Measurements from ENCODE around the gene PTGES2.
A peak's percentile ranks its signal among the peaks of the same experiment; 100 is the strongest.

PTGES2 gene

DNA sequence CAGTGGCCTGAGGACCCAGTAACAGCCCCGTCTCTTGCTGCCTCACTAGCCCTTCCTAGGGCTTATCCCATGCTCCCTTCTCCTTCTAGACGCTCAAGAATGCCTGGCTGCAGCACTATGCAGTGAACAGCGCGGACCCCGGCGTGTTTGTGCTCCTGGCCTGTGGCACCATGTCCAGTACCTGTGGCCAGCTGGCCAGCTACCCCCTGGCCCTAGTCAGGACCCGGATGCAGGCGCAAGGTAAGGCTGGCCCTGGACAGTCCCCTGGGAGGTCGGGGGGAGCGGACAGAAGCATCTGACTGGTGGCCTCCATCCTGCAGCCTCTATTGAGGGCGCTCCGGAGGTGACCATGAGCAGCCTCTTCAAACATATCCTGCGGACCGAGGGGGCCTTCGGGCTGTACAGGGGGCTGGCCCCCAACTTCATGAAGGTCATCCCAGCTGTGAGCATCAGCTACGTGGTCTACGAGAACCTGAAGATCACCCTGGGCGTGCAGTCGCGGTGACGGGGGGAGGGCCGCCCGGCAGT is 20.5 kb downstream of the PTGES2 start:
- no peak for DNase-seq (ENCODE audit: extremely low read depth, low read depth)
- no peak for TF ChIP-seq CTCF (IDR thresholded peaks at IDR 0.05; ENCODE audit: low read depth, low read length)

DNA sequence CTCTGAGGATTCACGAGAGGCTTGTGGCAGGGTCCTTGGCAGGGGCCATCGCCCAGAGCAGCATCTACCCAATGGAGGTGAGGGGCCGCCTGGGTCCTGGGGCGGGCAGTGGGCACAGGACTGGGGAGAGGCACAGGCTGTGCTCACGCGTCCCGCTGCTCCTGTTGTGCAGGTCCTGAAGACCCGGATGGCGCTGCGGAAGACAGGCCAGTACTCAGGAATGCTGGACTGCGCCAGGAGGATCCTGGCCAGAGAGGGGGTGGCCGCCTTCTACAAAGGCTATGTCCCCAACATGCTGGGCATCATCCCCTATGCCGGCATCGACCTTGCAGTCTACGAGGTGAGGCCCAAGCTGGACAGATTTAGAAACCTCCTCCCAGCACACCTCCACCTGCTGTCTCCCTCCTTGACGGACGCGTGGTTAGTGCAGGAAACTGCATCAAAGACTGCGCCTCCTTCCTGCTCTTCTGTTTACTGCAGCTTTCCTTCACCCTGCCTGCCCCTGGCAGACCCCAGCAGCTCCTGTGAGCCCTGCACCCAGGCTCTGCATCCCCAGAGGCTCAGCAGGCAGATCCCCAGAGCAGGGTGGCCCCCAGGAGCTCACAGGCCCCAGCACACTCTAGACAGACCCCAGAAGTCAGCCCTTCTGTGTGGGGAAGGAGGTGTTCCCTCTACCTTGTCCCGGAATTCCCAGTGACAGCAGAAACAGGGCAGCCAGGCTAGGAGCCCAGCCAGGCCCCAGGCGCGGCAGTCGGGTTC is 21.2 kb downstream of the PTGES2 start:
- DNase-seq (ENCODE audit: extremely low read depth, low read depth): no peak
- no peak for TF ChIP-seq CTCF (IDR thresholded peaks at IDR 0.05; ENCODE audit: low read depth, low read length)

DNA sequence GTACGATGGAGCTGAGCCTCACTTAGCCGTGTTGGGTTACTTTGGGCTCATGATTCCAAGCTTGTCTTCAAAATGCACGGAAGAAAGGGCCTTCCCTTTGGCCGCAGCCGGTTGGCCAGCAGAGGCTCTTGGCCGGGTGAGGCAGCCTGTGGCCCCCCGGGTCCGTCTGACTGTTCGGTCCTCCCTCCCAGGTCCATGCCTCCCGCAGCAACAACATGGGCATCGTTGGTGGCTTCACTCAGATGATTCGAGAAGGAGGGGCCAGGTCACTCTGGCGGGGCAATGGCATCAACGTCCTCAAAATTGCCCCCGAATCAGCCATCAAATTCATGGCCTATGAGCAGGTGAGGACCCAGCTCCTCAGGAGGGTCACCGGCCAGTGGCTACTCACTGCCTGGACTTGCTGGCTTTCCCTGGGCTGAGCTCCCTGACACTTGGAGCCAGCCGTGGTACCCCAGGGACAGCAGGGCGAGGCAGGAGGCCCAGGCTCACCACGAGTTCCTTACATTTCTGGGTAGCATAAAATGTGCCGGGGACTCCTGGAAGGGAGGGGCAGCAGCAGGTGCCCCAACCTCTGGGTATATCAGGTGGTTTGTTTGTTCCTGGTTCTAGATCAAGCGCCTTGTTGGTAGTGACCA is 21.9 kb downstream of the PTGES2 start:
- no peak for TF ChIP-seq CTCF (IDR thresholded peaks at IDR 0.05; ENCODE audit: low read depth, low read length)
- DNase-seq (ENCODE audit: extremely low read depth, low read depth): no peak

DNA sequence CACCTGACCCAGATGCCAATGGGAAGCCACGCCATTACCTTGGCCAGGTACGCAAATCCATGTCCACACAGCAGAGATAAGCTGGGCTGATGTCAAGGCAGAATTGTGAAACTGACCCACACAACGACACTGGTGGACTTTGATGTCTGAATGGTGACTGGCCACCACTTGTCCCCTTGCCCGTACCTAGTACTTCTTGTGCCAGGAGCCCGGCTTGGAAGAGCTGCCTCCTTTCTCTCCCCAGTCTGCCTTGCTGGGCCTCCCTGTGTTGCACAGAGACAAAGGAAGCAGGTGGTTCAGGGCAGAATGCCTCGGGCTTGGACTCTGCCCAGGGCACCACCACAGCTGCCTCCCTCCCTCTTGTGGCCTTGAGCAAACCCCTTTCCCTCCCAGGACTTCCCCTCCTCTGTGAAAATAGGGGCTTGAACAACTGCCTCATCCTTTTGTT is 23.3 kb downstream of the PTGES2 start:
- DNase-seq (ENCODE audit: extremely low read depth, low read depth): no peak
- no peak; the same call in 1 of the 2 replicates for TF ChIP-seq CTCF (IDR thresholded peaks at IDR 0.05; ENCODE audit: low read depth, low read length)

DNA sequence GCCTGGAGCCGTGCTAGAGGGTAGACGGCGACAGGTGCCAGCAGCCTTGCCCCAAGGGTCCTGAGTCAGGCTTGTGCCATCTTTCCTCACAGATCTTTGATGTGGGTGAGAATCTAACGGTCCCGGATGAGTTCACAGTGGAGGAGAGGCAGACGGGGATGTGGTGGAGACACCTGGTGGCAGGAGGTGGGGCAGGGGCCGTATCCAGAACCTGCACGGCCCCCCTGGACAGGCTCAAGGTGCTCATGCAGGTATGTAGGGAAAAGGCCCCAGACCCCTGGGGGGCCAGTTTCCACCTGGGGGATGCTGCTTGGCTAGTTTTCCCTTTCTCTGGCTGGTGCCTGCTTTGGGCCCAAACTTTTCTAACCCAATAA is 24.0 kb downstream of the PTGES2 start:
- no peak for DNase-seq (ENCODE audit: extremely low read depth, low read depth)
- TF ChIP-seq CTCF (IDR thresholded peaks at IDR 0.05; ENCODE audit: low read depth, low read length): peak; percentile 10; the same call in 1 of the 2 replicates

- DNase-seq (ENCODE audit: extremely low read depth, low read depth): no peak
These were observed 24.5 kb downstream of the PTGES2 start for GRCh38 chr9:128102861-128103588.

More at GRCh38 chr9:128102861-128103588, 24.5 kb downstream of the PTGES2 start:
- TF ChIP-seq CTCF (IDR thresholded peaks at IDR 0.05; ENCODE audit: low read depth, low read length): no peak

Measured in AG09319 (cell line).